ENCODE measurements around the gene CENATAC. TPM values are rescaled to one million over a fixed set of nuclear protein-coding genes. Genes with fewer than 3 reads are reported as not detected.
A peak's percentile ranks its signal among the peaks of the same experiment; 100 is the strongest.

Gene CENATAC
- total RNA-seq, 1 donor: 30.9 TPM

DNA sequence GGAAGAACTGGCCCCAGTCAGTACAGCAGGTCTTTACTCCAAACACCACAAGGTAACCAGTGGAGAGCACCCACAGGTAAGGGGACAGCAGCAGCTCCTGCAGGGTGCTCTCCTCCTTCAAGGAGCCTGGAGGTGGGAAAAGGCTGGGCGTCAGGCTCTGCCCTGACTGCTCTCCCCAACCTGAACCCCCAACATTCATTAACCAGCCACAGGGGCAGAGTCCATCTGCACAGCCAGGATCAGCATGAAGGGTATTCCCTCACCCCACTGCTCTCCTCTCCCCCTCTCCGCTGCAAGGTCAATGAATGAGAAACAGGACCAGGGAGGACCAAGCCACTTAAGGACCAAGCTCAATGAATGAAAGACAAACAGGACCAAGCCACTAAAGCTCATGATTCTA, 29.0 kb downstream of the CENATAC start:
- DNase-seq (ENCODE audit: low read depth): no peak
- TF ChIP-seq, protein P1, sequence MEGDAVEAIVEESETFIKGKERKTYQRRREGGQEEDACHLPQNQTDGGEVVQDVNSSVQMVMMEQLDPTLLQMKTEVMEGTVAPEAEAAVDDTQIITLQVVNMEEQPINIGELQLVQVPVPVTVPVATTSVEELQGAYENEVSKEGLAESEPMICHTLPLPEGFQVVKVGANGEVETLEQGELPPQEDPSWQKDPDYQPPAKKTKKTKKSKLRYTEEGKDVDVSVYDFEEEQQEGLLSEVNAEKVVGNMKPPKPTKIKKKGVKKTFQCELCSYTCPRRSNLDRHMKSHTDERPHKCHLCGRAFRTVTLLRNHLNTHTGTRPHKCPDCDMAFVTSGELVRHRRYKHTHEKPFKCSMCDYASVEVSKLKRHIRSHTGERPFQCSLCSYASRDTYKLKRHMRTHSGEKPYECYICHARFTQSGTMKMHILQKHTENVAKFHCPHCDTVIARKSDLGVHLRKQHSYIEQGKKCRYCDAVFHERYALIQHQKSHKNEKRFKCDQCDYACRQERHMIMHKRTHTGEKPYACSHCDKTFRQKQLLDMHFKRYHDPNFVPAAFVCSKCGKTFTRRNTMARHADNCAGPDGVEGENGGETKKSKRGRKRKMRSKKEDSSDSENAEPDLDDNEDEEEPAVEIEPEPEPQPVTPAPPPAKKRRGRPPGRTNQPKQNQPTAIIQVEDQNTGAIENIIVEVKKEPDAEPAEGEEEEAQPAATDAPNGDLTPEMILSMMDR (IDR thresholded peaks at IDR 0.05; ENCODE audit: insufficient read depth, low read length): no peak
- H3K4me3 ChIP-seq (ENCODE audit: low read depth, low read length): no peak overlapping the region

DNA sequence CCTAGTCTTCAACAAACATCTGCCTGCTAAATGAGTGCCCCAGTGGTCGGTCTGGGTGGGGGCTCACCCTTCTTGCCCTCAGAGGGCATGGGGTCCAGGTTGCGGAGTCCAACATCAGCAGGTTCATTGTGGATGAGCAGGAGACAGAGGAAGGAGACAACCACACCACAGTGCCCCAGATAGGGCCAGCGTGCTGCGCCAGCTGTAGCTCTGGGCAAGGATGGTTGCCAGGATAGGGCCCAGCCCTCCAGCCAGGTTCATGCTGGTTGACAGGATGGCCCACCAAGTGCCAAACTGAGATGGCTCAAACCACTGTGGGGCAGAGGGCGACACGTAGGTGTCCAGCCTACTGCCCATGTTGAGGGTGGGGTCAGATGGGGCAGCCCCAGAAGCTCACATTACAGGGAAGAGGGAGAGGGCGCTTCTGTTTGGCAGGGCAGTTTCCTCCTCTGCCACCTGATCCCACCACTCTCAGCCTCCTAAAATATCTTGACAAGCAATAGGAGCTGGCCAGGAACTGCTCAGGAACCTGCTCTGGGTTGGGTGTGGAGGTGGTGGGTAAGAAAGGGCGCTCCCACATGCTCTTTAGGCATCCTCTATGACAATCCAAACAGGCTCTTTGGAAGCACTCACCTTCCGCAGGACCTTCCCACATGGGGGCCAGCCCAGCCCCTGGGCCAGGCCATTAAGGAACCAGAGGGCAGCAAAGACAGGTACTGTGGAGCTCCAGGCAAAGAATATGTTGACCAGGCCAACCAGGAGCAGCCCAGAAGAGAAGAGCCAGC, 29.8 kb downstream of the CENATAC start:
- no peak overlapping the region for H3K4me3 ChIP-seq (ENCODE audit: low read depth, low read length)
- TF ChIP-seq, protein P1 (IDR thresholded peaks at IDR 0.05; ENCODE audit: insufficient read depth, low read length): no peak
- DNase-seq (ENCODE audit: low read depth): no peak

DNA sequence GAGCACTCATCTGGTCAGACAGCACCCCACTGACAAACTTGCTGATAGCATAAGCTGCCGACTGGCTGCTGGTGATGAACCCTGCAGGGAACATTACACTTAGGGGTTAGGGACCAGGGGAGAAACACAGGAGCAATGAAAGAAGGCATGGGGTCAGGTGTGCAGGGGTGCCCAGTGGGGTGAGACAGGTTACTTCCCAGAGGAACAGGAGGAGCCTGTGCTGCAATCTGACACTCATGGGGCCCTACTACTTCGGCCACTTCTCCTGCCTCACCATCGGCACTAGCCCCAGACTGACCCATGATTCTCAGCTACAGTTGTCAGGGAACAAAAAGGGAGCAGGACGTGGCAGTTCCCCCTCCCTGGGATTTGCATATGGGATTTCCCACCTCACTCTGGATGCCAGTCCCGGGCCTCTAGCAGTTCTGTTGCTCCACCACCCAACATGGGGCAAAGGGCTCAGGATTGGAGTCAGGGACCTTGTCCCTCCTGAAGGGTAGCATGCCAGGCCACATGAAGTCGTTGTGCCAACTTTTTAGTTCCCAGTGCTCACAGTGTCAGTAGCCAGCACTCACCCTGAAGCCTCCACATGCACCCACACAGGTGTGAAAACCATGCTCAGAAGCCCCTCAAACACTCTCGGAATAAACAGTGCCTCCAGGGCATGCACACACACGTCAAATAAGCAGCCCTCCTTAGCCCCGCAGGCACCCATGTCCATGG, 30.6 kb downstream of the CENATAC start:
- no peak overlapping the region for H3K4me3 ChIP-seq (ENCODE audit: low read depth, low read length)
- DNase-seq (ENCODE audit: low read depth): no peak
- TF ChIP-seq, protein P1 (IDR thresholded peaks at IDR 0.05; ENCODE audit: insufficient read depth, low read length): no peak

DNA sequence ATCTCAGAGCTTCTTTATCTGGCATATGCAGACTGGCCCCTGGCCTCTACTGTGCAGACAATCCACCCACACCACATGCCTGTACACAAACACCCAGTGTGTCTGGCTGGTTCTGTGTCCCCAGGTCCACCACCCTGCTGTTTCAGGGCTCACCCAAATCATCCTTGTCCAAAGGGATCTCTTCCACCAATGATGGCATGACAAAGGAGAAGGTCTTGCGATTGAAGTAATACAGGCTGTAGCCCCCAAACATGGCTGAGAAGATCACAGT, 31.1 kb downstream of the CENATAC start:
- H3K4me3 ChIP-seq (ENCODE audit: low read depth, low read length): no peak overlapping the region
- TF ChIP-seq, protein P1 (IDR thresholded peaks at IDR 0.05; ENCODE audit: insufficient read depth, low read length): no peak
- no peak for DNase-seq (ENCODE audit: low read depth)

DNA sequence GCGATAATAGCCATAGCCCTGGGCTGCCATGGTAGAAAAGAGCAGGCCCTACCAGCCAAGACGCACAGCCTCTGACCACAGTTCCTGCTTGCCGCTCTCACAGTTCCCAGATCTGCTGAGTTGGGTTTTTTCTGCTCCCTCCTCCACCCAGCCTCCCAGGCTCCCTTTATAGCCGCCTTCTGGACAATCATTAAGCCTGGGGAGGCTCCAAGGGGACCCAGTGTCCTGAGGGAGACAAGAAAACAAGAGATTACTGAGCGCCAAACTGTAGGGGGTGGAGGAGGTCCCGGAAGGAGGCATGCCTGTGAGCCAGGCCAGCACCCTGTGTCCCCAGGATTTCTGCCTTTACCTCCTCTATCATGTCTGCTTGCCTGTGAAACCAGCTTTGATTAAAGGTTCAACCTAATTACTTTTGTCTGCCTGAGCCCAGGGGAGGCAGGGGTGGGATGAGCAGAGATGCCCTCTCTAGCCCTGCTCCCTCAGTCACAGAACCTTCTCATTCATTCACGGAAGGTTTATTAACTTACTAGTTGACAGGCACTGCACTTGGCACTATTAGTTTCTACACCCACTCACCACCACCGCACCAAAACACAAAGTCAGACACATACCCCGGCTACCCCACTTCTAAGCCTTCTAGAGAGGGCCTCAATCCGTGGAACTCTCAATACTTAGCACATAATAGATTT, 31.5 kb downstream of the CENATAC start:
- TF ChIP-seq, protein P1 (IDR thresholded peaks at IDR 0.05; ENCODE audit: insufficient read depth, low read length): no peak
- no peak for DNase-seq (ENCODE audit: low read depth)
- H3K4me3 ChIP-seq (ENCODE audit: low read depth, low read length): peak overlapping the region; percentile 90

DNA sequence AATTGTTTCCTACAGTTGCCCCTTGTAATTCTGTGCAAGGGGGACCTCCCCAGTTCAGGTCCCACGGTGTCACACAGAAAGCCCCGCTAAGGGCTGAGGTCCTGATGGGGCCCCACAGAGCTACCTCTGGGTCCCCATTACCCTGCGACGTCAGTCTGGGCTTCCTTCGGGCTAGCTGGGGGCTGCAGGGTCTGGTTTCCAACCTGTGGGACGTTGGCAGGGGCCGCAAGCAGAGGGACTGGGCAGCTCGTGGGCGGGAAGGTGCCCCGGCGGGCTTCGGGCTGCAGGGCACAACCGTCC, 32.0 kb downstream of the CENATAC start:
- TF ChIP-seq, protein P1 (IDR thresholded peaks at IDR 0.05; ENCODE audit: insufficient read depth, low read length): no peak
- peak overlapping the region; percentile 90 for H3K4me3 ChIP-seq (ENCODE audit: low read depth, low read length)
- no peak for DNase-seq (ENCODE audit: low read depth)
